Keratinocyte (primary cell): ENCODE results near the gene NTNG2.

Experiments
- CTCF ChIP-seq, 3 experiments: IDR thresholded peaks in 1 of 3; conservative IDR thresholded peaks in 1 of 3; optimal IDR thresholded peaks in 1 of 3; 2 replicates in 2 of 3; 3 replicates in 1 of 3; pipeline versions ENCODE3 to v1.5.1; 2011; ENCODE audit warnings: low read length in 3 of 3, mild to moderate bottlenecking in 3 of 3, moderate library complexity in 2 of 3, control low read depth in 1 of 3, inconsistent platforms in 1 of 3; ENCODE audit not compliant: insufficient read depth in 2 of 3; ENCODE audit errors: extremely low read depth in 1 of 3
- EZH2 ChIP-seq: IDR thresholded peaks from one replicate; pipeline ENCODE4 v1.6.1; 2012; ENCODE audit warnings: inconsistent platforms, mild to moderate bottlenecking, low read length, moderate library complexity

- TF ChIP-seq CTCF (optimal IDR thresholded peaks at IDR 0.05 in 1 of 3, IDR thresholded peaks at IDR 0.05 in 1 of 3, conservative IDR thresholded peaks at IDR 0.05 in 1 of 3; ENCODE audit: extremely low read depth in 1 of 3, insufficient read depth in 2 of 3, low read length in 3 of 3) (peak; percentile 45 to 57 (median 52)), EZH2 (no peak)
Measured at GRCh38 chr9:132268725-132269352, 107.0 kb downstream of the NTNG2 start.
